ENCODE measurements around the gene TMEFF2.

DNA sequence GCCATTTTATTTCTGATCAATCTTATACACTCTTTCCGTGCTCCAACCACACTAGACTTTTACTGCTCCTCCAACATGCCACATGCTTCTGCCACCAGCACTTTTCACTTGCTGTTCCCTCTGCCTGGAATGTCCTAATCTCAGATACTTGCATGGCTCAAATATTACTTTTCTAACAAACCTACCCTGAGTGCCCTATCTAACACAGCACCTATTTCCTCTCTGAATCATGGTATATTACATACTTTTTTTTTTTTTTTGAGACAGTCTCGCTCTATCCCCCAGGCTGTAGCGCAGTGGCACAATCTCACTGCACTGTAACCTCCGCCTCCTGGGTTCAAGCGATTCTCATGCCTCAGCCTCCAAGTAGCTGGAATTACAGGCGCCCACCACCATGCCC is 181.5 kb downstream of the TMEFF2 start:
- TF ChIP-seq POLR2A (IDR thresholded peaks at IDR 0.05; ENCODE audit: low read depth, low read length), result no peak
- TF ChIP-seq CHD1 (IDR thresholded peaks at IDR 0.05; ENCODE audit: low read depth, low read length), result no peak
- no peak for TF ChIP-seq RELA (IDR thresholded peaks at IDR 0.05; ENCODE audit: borderline replicate concordance, partially characterized antibody)
- TF ChIP-seq, protein P1, sequence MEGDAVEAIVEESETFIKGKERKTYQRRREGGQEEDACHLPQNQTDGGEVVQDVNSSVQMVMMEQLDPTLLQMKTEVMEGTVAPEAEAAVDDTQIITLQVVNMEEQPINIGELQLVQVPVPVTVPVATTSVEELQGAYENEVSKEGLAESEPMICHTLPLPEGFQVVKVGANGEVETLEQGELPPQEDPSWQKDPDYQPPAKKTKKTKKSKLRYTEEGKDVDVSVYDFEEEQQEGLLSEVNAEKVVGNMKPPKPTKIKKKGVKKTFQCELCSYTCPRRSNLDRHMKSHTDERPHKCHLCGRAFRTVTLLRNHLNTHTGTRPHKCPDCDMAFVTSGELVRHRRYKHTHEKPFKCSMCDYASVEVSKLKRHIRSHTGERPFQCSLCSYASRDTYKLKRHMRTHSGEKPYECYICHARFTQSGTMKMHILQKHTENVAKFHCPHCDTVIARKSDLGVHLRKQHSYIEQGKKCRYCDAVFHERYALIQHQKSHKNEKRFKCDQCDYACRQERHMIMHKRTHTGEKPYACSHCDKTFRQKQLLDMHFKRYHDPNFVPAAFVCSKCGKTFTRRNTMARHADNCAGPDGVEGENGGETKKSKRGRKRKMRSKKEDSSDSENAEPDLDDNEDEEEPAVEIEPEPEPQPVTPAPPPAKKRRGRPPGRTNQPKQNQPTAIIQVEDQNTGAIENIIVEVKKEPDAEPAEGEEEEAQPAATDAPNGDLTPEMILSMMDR (IDR thresholded peaks at IDR 0.05 in 2 of 3, conservative IDR thresholded peaks at IDR 0.05 in 1 of 3; ENCODE audit: control insufficient read depth in 2 of 3, extremely low read depth in 1 of 3, insufficient read depth in 1 of 3, low read depth in 3 of 3, low read length in 3 of 3), result no peak
- TF ChIP-seq, protein P2, sequence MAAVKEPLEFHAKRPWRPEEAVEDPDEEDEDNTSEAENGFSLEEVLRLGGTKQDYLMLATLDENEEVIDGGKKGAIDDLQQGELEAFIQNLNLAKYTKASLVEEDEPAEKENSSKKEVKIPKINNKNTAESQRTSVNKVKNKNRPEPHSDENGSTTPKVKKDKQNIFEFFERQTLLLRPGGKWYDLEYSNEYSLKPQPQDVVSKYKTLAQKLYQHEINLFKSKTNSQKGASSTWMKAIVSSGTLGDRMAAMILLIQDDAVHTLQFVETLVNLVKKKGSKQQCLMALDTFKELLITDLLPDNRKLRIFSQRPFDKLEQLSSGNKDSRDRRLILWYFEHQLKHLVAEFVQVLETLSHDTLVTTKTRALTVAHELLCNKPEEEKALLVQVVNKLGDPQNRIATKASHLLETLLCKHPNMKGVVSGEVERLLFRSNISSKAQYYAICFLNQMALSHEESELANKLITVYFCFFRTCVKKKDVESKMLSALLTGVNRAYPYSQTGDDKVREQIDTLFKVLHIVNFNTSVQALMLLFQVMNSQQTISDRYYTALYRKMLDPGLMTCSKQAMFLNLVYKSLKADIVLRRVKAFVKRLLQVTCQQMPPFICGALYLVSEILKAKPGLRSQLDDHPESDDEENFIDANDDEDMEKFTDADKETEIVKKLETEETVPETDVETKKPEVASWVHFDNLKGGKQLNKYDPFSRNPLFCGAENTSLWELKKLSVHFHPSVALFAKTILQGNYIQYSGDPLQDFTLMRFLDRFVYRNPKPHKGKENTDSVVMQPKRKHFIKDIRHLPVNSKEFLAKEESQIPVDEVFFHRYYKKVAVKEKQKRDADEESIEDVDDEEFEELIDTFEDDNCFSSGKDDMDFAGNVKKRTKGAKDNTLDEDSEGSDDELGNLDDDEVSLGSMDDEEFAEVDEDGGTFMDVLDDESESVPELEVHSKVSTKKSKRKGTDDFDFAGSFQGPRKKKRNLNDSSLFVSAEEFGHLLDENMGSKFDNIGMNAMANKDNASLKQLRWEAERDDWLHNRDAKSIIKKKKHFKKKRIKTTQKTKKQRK (IDR thresholded peaks at IDR 0.05; ENCODE audit: low read depth, low read length), result no peak
- no peak for TF ChIP-seq TCF7 (IDR thresholded peaks at IDR 0.05; ENCODE audit: borderline replicate concordance)
